Pancreas (tissue), 10 donors: ENCODE results near the gene ST7. TPM values are rescaled to one million over a fixed set of nuclear protein-coding genes. Genes with fewer than 3 reads are reported as not detected.

Source experiments
- ATAC-seq, 4 donors: fragments of 200-7000 bp; cut with Tn5 transposase; one replicate each; pipeline versions ENCODE4 v1.8.0 to v1.9.1; 2020; ENCODE audit warnings: mild to moderate bottlenecking in 4 of 4, moderate library complexity in 4 of 4
- DNase-seq, 6 donors: peaks; one replicate each; pipeline ENCODE4 v3.0.0-alpha.2; 2020
- FAIRE-seq: peaks from 2 replicates; lab custom pipeline; 2012; peaks lifted over from hg19 to GRCh38; lab: Jason Lieb, UNC
- H3K27ac ChIP-seq, 4 donors: fragments of 200-600 bp; sonication (generic); 1 replicate in 3 of 4; 2 replicates in 1 of 4; pipeline versions ENCODE4 v1.5.0 to v1.8.0; 2020
- H3K27me3 ChIP-seq, 4 donors: fragments of 200-600 bp; one replicate each; pipeline ENCODE4 v1.8.0; 2021
- H3K36me3 ChIP-seq, 3 donors: fragments of 200-600 bp; sonication (generic) in 1 of 3; one replicate each; pipeline versions ENCODE4 v1.5.0 to v1.8.0; 2020 to 2021
- H3K4me1 ChIP-seq, 3 donors: fragments of 200-600 bp; one replicate each; pipeline ENCODE4 v1.8.0; 2021
- H3K4me3 ChIP-seq, 4 donors: fragments of 200-600 bp; sonication (generic) in 2 of 4; one replicate each; pipeline versions ENCODE4 v1.5.0 to v1.8.0; 2020 to 2021
- H3K9me3 ChIP-seq, 4 donors: fragments of 200-600 bp; one replicate each; pipeline ENCODE4 v1.8.0; 2021
- CTCF ChIP-seq, 4 donors: fragments of 200-600 bp; sonication (generic) in 3 of 4; IDR thresholded peaks; one replicate each; pipeline versions ENCODE4 v1.5.0 to v1.8.0; 2021; ENCODE audit warnings: antibody characterized with exemption in 4 of 4
- WGBS, 2 donors: extraction: QIAGEN DNeasy Blood & Tissue Kit; methylation state at CpG; one replicate each; pipeline ENCODE4 v1.1.7; 2013; 5-methylcytosine and 5-hydroxymethylcytosine counted together
- intact Hi-C, 3 donors: fragments of 100-400 bp; cut with DNase I; formaldehyde crosslinking; loops; one replicate each; pipeline versions ENCODE4 v1.11.1 to v1.14.2; 2022
- polyA plus RNA-seq, 2 donors: library from polyadenylated mRNA; stranded (reverse); fragments of 200-250 nt; gene quantifications; one replicate each; pipeline ENCODE4 v1.2.3, GENCODE V29; 2013
- total RNA-seq, 6 donors: library from RNA; stranded (reverse); fragmentation: NEBNext Ultra II Directional in 4 of 6; extraction: Animal tissue kit (Norgen Biotek cat#: 25700) in 4 of 6; gene quantifications; one replicate each; pipeline versions ENCODE4 v1.2.1 to v1.2.4, GENCODE V29; 2021 to 2023
- donor health status: healthy with polysubstance abuse.
- donor health status: DM: no; HTN: no; CAD: no; lungs with moderate emphysema.
- donor health status: DM: no; HTN: no; CAD: no.
- donor health status: control.
- donor health status: control.
- donor health status: Bipolar disorder and iron deficiency.
- donor health status: DM: yes; HTN: yes; CAD: no.
- donor health status: DM: no; HTN: no; CAD: no.
- donor health status: DM: no; HTN: no; CAD: no.
- donor health status: DM: yes; HTN: yes; CAD: no.

Gene ST7
- total and polyA plus RNA-seq, 8 donors: 8.2 to 20.2 (median 17.1) TPM

DNA sequence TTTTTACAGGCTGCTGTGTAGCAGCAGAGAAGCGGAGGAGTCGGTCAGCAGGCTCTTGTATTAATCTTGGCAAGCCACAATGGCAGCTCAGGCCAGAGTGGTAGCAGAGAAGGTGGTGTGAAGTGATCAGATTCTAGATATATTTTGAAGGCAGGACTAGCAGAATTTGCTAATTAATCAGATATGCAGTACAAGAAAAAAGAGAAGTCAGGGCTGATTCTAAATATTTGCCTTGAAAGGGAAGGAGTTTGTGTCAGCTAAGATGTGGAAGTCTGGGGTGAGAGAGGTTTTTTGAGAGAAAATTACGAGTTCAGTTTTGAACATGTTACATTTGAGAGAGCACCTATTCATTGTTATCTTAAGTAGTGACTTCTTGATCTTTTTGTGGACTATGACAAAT is 193.2 kb downstream of the ST7 start:
- TF ChIP-seq CTCF (IDR thresholded peaks at IDR 0.05): no peak
- intact Hi-C loops: no loop called here
- H3K4me1 ChIP-seq: no peaks in the 10 kb centered on the region
- no peaks in the 10 kb centered on the region for H3K9me3 ChIP-seq
- DNase-seq: no peak
- no peak for ATAC-seq
- no peak overlapping the region for H3K4me3 ChIP-seq
- 92 to 97% methylated on average over 3 of the region's 3 CpGs for WGBS, 2 donors
- H3K36me3 ChIP-seq: no peaks in the 10 kb centered on the region
- no peaks in the 10 kb centered on the region for H3K27me3 ChIP-seq
- no peak for FAIRE-seq
- no peak overlapping the region for H3K27ac ChIP-seq

GRCh38 chr7:117148971-117149370 is 195.7 kb downstream of the ST7 start:
- TF ChIP-seq CTCF (IDR thresholded peaks at IDR 0.05): no peak
- DNase-seq: no peak
- peak in 1 of 4 donors; percentile 25 for ATAC-seq
- peaks cover 0 to 3% (median 0%) of the 10 kb centered on the region in 3 donors for H3K4me1 ChIP-seq
- intact Hi-C loops: no loop called here
- H3K4me3 ChIP-seq: no peak overlapping the region
- H3K9me3 ChIP-seq: no peaks in the 10 kb centered on the region
- no peaks in the 10 kb centered on the region for H3K27me3 ChIP-seq
- FAIRE-seq: no peak
- 79 to 80% methylated on average over 4 of the region's 4 CpGs for WGBS, 2 donors
- no peak overlapping the region for H3K27ac ChIP-seq
- no peaks in the 10 kb centered on the region for H3K36me3 ChIP-seq

DNA sequence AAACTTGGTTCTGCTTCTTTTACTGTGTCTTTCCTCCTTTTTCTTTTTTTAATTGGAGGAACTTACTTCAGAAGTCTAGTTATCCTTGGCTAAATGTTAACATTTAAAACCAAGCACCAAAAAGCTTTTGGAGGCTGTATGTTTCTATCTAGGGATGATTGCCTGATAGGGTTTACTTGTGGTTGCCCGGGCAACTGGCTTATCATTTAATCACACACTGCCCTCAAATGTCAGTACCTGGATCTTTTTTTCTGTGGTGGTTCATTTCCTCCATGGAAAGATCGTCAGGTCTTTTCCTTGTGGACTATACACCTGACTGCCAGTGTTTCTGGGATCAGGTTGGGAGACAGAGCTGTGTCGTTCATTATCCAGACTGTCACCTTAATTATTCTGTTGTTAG is 196.4 kb downstream of the ST7 start:
- Histone ChIP-seq H3K36me3 (no peaks in the 10 kb centered on the region), H3K27ac (no peak overlapping the region), H3K4me3 (no peak overlapping the region), H3K9me3 (no peaks in the 10 kb centered on the region), H3K4me1 (peaks cover 0 to 3% (median 0%) of the 10 kb centered on the region in 3 donors), H3K27me3 (no peaks in the 10 kb centered on the region)
- 81 to 84% methylated on average over 3 of the region's 3 CpGs for WGBS, 2 donors
- ATAC-seq: no peak
- no peak for FAIRE-seq
- DNase-seq: no peak
- TF ChIP-seq CTCF (IDR thresholded peaks at IDR 0.05): no peak
- intact Hi-C loops: no loop called here

GRCh38 chr7:117152213-117153007 is 199.1 kb downstream of the ST7 start:
- H3K27me3 ChIP-seq: no peaks in the 10 kb centered on the region
- peaks cover 0 to 3% (median 0%) of the 10 kb centered on the region in 3 donors for H3K4me1 ChIP-seq
- H3K36me3 ChIP-seq: no peaks in the 10 kb centered on the region
- no peak overlapping the region for H3K4me3 ChIP-seq
- FAIRE-seq (no peak), ATAC-seq (peak in 1 of 4 donors; percentile 20), DNase-seq (no peak)
- 76 to 92% methylated on average over 3 of the region's 3 CpGs for WGBS, 2 donors
- intact Hi-C loops: no loop called here
- no peak for TF ChIP-seq CTCF (IDR thresholded peaks at IDR 0.05)
- no peaks in the 10 kb centered on the region for H3K9me3 ChIP-seq
- H3K27ac ChIP-seq: no peak overlapping the region

GRCh38 chr7:117153016-117153545 is 199.8 kb downstream of the ST7 start:
- no peak overlapping the region for H3K4me3 ChIP-seq
- DNase-seq: no peak
- H3K27ac ChIP-seq: no peak overlapping the region
- no peaks in the 10 kb centered on the region for H3K27me3 ChIP-seq
- H3K36me3 ChIP-seq: no peaks in the 10 kb centered on the region
- peaks cover 0 to 10% (median 0%) of the 10 kb centered on the region in 3 donors for H3K4me1 ChIP-seq
- 72 to 76% methylated on average over 1 of the region's 1 CpG for WGBS, 2 donors
- no peaks in the 10 kb centered on the region for H3K9me3 ChIP-seq
- intact Hi-C loops: no loop called here
- ATAC-seq: no peak
- no peak for TF ChIP-seq CTCF (IDR thresholded peaks at IDR 0.05)
- FAIRE-seq: no peak
